Measurements from ENCODE around the gene GFM2. TPM values are rescaled to one million over a fixed set of nuclear protein-coding genes. Genes with fewer than 3 reads are reported as not detected.

GFM2 gene
- total and polyA plus RNA-seq, 4 experiments from 2014 or later: 9.5 to 21.6 (median 15.5) TPM

- Histone ChIP-seq H3K4me3 (ENCODE audit: low read length in 2 of 2) (no peak overlapping the region), H3K9me3 (ENCODE audit: control insufficient read depth in 1 of 2, low read length in 2 of 2) (no peaks in the 10 kb centered on the region), H3K4me1 (ENCODE audit: insufficient read depth, low read length) (no peaks in the 10 kb centered on the region), H3K36me3 (ENCODE audit: insufficient read depth, low read length) (peaks cover 30% of the 10 kb centered on the region), H3K27me3 (ENCODE audit: insufficient read depth, low read length) (no peaks in the 10 kb centered on the region), H3K27ac (ENCODE audit: low read depth, low read length) (no peak overlapping the region)
- Mint-ChIP-seq H3K27ac (peak overlapping the region in 2 of 7 donors; percentile 25 to 67), H3K36me3 (peaks cover 42 to 61% of the 10 kb centered on the region in 2 donors), H3K4me1 (no peaks in the 10 kb centered on the region), H3K27me3 (no peaks in the 10 kb centered on the region), H3K4me3 (no peak overlapping the region), H3K9me3 (peaks cover 0 to 2% (median 0%) of the 10 kb centered on the region in 8 donors)
- intact Hi-C loops (cut with micrococcal nuclease): no loop called here
- DNase-seq: peak in 1 of 5 donors; percentile 32
- ChIA-PET CTCF (ENCODE audit: partially characterized antibody) (no interaction called here), POLR2A (ENCODE audit: partially characterized antibody) (no interaction called here)
Measured at GRCh38 chr5:74725331-74725730, 41.6 kb downstream of the GFM2 start.

GRCh38 chr5:74722271-74722670 lies 44.6 kb downstream of the GFM2 start:
- no peaks in the 10 kb centered on the region for H3K9me3 ChIP-seq (ENCODE audit: control insufficient read depth in 1 of 2, low read length in 2 of 2)
- H3K27me3 Mint-ChIP-seq: no peaks in the 10 kb centered on the region
- H3K27ac Mint-ChIP-seq: no peak overlapping the region
- no peaks in the 10 kb centered on the region for H3K27me3 ChIP-seq (ENCODE audit: insufficient read depth, low read length)
- intact Hi-C loops (cut with micrococcal nuclease): no loop called here
- H3K36me3 ChIP-seq (ENCODE audit: insufficient read depth, low read length): peaks cover 43% of the 10 kb centered on the region
- no peak for DNase-seq
- H3K4me3 ChIP-seq (ENCODE audit: low read length in 2 of 2): no peak overlapping the region
- H3K4me1 ChIP-seq (ENCODE audit: insufficient read depth, low read length): no peaks in the 10 kb centered on the region
- H3K9me3 Mint-ChIP-seq: peaks cover 0 to 2% (median 0%) of the 10 kb centered on the region in 8 donors
- no peaks in the 10 kb centered on the region for H3K4me1 Mint-ChIP-seq
- ChIA-PET CTCF (ENCODE audit: partially characterized antibody) (no interaction called here), POLR2A (ENCODE audit: partially characterized antibody) (no interaction called here)
- no peak overlapping the region for H3K27ac ChIP-seq (ENCODE audit: low read depth, low read length)
- no peak overlapping the region for H3K4me3 Mint-ChIP-seq
- peaks cover 53 to 66% of the 10 kb centered on the region in 2 donors for H3K36me3 Mint-ChIP-seq

GRCh38 chr5:74717596-74717995 lies 49.3 kb downstream of the GFM2 start:
- ChIA-PET CTCF (ENCODE audit: partially characterized antibody) (no interaction called here), POLR2A (ENCODE audit: partially characterized antibody) (no interaction called here)
- H3K27me3 Mint-ChIP-seq: no peaks in the 10 kb centered on the region
- Histone ChIP-seq H3K36me3 (ENCODE audit: insufficient read depth, low read length) (peaks cover 31% of the 10 kb centered on the region), H3K27ac (ENCODE audit: low read depth, low read length) (no peak overlapping the region), H3K9me3 (ENCODE audit: control insufficient read depth in 1 of 2, low read length in 2 of 2) (no peaks in the 10 kb centered on the region), H3K4me3 (ENCODE audit: low read length in 2 of 2) (no peak overlapping the region), H3K27me3 (ENCODE audit: insufficient read depth, low read length) (no peaks in the 10 kb centered on the region), H3K4me1 (ENCODE audit: insufficient read depth, low read length) (no peaks in the 10 kb centered on the region)
- H3K27ac Mint-ChIP-seq: peak overlapping the region in 2 of 7 donors; percentile 32 to 53
- peaks cover 0 to 3% (median under 1%) of the 10 kb centered on the region in 4 donors for H3K4me1 Mint-ChIP-seq
- H3K36me3 Mint-ChIP-seq: peaks cover 38 to 64% of the 10 kb centered on the region in 2 donors
- peaks cover 0 to 2% (median 0%) of the 10 kb centered on the region in 8 donors for H3K9me3 Mint-ChIP-seq
- DNase-seq: no peak
- intact Hi-C loops (cut with micrococcal nuclease): no loop called here
- no peak overlapping the region for H3K4me3 Mint-ChIP-seq

- no peak for DNase-seq
- H3K27me3 ChIP-seq (ENCODE audit: insufficient read depth, low read length): no peaks in the 10 kb centered on the region
- Mint-ChIP-seq H3K27ac (peak overlapping the region in 1 of 7 donors; percentile 14), H3K4me3 (no peak overlapping the region), H3K36me3 (peaks cover 39 to 65% of the 10 kb centered on the region in 2 donors), H3K9me3 (no peaks in the 10 kb centered on the region), H3K4me1 (peaks cover 2 to 7% (median 6%) of the 10 kb centered on the region in 4 donors), H3K27me3 (no peaks in the 10 kb centered on the region)
- H3K27ac ChIP-seq (ENCODE audit: low read depth, low read length): no peak overlapping the region
- intact Hi-C loops (cut with micrococcal nuclease): no loop called here
- no peaks in the 10 kb centered on the region for H3K4me1 ChIP-seq (ENCODE audit: insufficient read depth, low read length)
- H3K36me3 ChIP-seq (ENCODE audit: insufficient read depth, low read length): peaks cover 13% of the 10 kb centered on the region
- no peaks in the 10 kb centered on the region for H3K9me3 ChIP-seq (ENCODE audit: control insufficient read depth in 1 of 2, low read length in 2 of 2)
- CTCF ChIA-PET (ENCODE audit: partially characterized antibody): no interaction called here
- POLR2A ChIA-PET (ENCODE audit: partially characterized antibody): no interaction called here
- no peak overlapping the region for H3K4me3 ChIP-seq (ENCODE audit: low read length in 2 of 2)
Measured at GRCh38 chr5:74693191-74693590, 73.7 kb downstream of the GFM2 start.

- ChIA-PET CTCF (ENCODE audit: partially characterized antibody) (interaction anchor here (1.2 kb wide), 1 partner anchor 14 kb away, joined by 3 read pairs; no protein-coding TSS in a partner anchor), POLR2A (ENCODE audit: partially characterized antibody) (no interaction called here)
- Mint-ChIP-seq H3K9me3 (peaks cover 0 to 2% (median 0%) of the 10 kb centered on the region in 8 donors), H3K4me3 (peak overlapping the region in 5 of 8 donors; percentile 1 to 91 (median 86)), H3K4me1 (peaks cover 22 to 35% (median 27%) of the 10 kb centered on the region in 4 donors), H3K36me3 (peaks cover 14 to 28% of the 10 kb centered on the region in 2 donors), H3K27ac (peak overlapping the region in 5 of 7 donors; percentile 29 to 92 (median 55)), H3K27me3 (no peaks in the 10 kb centered on the region)
- DNase-seq: no peak
- H3K9me3 ChIP-seq (ENCODE audit: control insufficient read depth in 1 of 2, low read length in 2 of 2): no peaks in the 10 kb centered on the region
- H3K27me3 ChIP-seq (ENCODE audit: insufficient read depth, low read length): no peaks in the 10 kb centered on the region
- H3K4me3 ChIP-seq (ENCODE audit: low read length in 2 of 2): peak overlapping the region in 1 of 2 donors; percentile 46
- H3K27ac ChIP-seq (ENCODE audit: low read depth, low read length): no peak overlapping the region
- peaks cover 5% of the 10 kb centered on the region for H3K36me3 ChIP-seq (ENCODE audit: insufficient read depth, low read length)
- peaks cover 26% of the 10 kb centered on the region for H3K4me1 ChIP-seq (ENCODE audit: insufficient read depth, low read length)
- intact Hi-C loops (cut with micrococcal nuclease): no loop called here
Measured at GRCh38 chr5:74686962-74687751, 79.8 kb downstream of the GFM2 start.

- CTCF ChIA-PET (ENCODE audit: partially characterized antibody): interaction anchor here (0.9 kb wide), 1 partner anchor 13 kb away, joined by 5 read pairs; no protein-coding TSS in a partner anchor
- H3K4me3 Mint-ChIP-seq: peak overlapping the region; percentile 79 to 92 (median 88)
- peaks cover 11 to 21% of the 10 kb centered on the region in 2 donors for H3K36me3 Mint-ChIP-seq
- Histone ChIP-seq H3K36me3 (ENCODE audit: insufficient read depth, low read length) (peaks cover 5% of the 10 kb centered on the region), H3K4me1 (ENCODE audit: insufficient read depth, low read length) (peaks cover 26% of the 10 kb centered on the region), H3K4me3 (ENCODE audit: low read length in 2 of 2) (peak overlapping the region; percentile 61 to 71), H3K27me3 (ENCODE audit: insufficient read depth, low read length) (no peaks in the 10 kb centered on the region), H3K27ac (ENCODE audit: low read depth, low read length) (peak overlapping the region; percentile 73), H3K9me3 (ENCODE audit: control insufficient read depth in 1 of 2, low read length in 2 of 2) (no peaks in the 10 kb centered on the region)
- DNase-seq: peak in 2 of 5 donors; percentile 4 to 11
- H3K27me3 Mint-ChIP-seq: no peaks in the 10 kb centered on the region
- peaks cover 22 to 35% (median 27%) of the 10 kb centered on the region in 4 donors for H3K4me1 Mint-ChIP-seq
- intact Hi-C loops (cut with micrococcal nuclease): loop anchor here (1.0 to 2.0 kb wide), 2 partner anchors 46 to 651 kb away; partner anchors contain the start of genes ENC1 and HMGCR
- H3K27ac Mint-ChIP-seq: peak overlapping the region; percentile 68 to 92 (median 82)
- POLR2A ChIA-PET (ENCODE audit: partially characterized antibody): interaction anchor here (0.6 to 1.2 kb wide), 2 partner anchors 17 to 29 kb away, joined by 3 read pairs; no protein-coding TSS in a partner anchor
- peaks cover 0 to 2% (median 0%) of the 10 kb centered on the region in 8 donors for H3K9me3 Mint-ChIP-seq
Measured at GRCh38 chr5:74685979-74686631, 80.8 kb downstream of the GFM2 start.
